Fibroblast of skin of abdomen (primary cell): ENCODE results near the gene CTAGE1.
A peak's percentile ranks its signal among the peaks of the same experiment; 100 is the strongest.

Source experiments
- DNase-seq: peaks from one replicate; pipeline ENCODE4 v3.0.0-alpha.2; 2013

Gene CTAGE1

DNA sequence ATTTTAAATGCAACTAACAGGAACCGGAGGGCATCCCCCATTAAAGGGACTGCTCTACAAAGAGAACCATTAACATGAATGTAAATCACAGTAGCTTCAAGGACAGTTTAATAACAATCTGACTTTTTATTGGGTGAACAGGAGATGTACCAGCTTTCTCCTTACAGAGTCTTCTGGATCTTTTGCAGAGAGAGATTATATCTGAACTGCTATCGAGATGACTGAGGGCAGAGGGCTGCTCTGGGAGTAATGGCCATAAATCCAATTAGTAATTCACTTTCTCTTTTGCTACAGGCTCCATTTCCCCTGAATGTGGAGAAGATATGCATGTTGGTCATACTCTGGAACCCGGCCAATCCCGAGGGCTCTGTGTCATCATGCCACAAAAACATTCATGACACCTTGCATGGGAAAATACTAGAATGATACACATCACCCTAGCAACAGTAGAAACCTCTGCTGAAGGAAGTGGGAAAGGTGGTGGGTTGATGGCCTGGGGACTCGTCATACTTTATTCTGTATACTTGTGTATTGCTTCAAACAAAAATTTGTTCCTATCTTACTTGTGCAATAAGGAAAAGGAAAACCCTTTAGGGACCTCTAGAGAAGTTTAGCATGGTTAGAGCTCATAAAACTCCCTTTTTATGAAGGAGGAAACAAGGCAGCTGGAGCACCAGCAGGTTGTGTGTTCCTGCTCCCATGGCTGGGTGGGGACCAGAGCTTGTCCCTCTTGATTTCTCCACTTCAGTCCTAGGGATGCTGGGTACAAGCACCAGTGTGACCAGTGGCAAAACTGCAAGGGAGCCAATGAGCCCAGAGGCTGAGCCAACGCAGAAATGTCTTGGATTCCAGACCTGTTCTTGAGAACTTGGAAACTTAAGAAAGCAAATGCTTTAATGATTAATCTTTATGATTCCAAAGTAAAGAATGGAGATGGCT lies 26.0 kb downstream of the CTAGE1 start:
- peak; percentile 84 for DNase-seq

DNA sequence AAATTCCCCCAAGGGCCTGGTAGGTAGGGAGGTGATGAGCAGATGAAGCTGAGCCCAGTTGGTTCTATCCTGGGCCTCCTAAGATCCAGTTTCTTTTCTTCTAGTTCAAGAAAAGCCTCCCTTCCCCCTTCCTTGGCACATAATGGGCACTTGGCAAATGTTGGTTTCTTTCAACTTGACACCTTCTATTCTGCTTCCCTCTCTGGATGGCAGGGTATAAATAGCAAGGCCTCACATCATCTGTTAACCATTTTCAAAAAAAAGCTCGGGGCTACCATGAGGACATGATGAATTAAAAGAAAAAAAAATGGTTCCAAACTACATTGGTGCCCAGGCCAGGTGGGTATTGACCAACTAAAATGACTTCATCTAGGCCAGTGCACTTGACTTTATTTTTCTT lies 29.9 kb downstream of the CTAGE1 start:
- DNase-seq: no peak

DNA sequence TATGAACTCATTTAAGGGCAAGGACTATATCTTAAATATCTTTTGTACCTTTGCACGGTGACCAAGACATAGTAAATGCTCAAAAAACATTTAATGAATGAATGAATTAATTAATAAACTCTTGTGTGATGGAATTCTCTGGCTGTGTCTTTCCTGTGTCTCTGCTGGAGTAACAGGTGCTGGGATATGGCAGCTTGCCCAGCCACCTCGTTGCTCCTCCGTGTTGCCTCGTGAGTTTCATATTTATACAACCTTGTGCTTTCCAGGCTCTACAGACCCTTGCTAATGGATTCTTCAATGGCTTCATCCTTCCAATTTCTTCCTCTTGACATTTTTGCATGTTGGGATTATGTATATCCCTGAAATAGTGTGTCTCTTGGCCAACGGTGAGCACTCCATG lies 30.4 kb downstream of the CTAGE1 start:
- no peak for DNase-seq

DNA sequence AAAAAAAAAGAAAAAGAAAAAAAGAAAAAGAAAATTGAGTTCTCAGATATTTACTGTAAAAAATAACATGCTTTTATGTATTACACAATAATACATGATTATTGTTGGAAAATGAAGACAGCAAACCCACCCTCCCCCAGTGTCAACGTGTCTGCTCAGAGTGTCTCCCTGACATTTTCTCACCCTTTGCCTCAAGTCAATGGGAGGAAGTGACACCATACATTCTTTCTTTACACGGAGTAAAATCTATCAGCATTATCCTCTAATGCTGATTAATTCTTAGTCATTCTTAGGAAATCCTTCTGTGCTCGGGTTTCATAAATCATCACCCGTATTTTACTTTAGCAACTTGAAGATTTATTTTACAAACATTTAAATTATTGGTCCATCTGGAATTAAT lies 32.0 kb downstream of the CTAGE1 start:
- DNase-seq: peak; percentile 92

DNA sequence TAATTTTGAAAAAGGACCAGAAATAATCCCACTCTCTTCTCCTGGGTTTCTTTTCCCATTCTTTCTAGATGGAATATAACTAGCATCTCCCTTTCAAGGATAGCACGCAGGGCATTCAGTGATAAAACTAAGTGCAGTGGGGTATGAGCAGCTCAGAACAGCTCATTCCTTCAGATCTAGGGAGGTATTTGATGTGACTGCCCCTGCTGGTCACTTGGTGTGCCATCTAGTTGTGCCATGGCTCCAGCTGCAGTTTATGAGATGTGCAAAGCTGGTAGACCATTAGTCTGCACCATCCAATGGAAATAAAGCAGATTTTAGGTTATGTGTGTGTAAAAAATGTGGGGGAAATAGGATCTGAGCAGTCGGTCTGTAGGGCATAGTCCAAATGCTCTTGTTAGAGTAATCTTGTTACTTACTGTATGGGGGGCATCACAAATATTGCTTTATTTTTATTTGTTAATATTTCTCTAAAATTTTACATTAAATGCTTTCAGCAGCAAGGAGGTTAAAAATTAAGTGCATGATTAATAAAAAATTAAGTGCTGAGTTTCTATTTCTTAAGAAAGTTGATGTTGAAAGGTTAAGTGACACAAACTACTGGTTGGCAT lies 38.9 kb downstream of the CTAGE1 start:
- DNase-seq: no peak

DNA sequence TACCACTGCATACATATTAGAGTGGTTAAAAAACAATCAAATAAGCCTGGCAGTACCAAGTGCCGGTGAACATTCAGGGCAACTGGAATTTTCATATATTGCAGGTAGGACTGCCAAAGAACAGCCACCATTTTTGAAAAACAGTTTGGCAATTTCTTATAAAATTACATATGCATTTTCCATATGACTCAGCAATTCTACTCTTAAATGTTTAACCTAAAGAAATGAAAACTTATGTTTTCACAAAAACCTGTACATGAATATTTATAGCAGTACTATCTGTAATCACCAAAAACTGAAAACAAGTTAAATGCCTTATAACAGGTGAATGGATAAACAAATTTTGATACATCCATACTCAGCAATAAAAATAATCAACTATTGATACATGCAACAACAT lies 39.9 kb downstream of the CTAGE1 start:
- no peak for DNase-seq

DNA sequence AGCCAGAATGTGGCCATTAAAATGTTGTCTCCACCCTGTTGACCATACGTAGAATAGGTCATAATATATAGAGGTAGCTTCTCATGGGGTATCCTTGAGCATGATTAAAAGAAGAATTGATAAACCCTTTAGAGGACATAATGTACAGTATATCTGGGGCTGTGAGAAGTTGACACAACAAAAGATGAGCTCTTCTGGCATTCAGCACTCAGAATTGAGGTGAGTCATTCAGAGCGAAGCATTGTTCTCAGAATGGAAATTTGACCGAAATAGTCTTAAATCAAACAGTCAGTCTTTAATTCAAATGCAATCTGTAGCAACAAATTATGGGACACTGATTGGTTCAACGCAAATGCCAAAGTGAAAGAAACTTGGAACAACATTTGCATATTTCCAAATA lies 47.3 kb downstream of the CTAGE1 start:
- no peak for DNase-seq

DNA sequence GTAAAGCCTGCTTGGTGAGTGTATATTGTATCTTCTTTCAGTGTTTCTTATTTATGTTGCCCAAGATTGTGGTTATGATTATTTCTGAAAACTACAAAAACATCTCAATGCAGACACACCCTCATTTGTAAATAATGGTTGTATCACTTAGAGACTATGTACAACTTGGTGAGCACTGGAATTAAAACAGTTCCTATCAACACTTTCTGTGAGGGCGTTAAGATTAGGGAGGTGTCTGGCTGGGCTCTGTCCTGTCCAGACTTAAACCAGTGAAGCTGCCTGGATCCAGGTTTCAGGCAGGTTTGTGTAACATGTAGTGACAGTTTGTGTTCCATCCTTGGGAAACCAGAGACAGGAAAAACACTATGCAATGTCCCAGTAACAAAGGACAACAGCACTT lies 49.7 kb downstream of the CTAGE1 start:
- DNase-seq: no peak

DNA sequence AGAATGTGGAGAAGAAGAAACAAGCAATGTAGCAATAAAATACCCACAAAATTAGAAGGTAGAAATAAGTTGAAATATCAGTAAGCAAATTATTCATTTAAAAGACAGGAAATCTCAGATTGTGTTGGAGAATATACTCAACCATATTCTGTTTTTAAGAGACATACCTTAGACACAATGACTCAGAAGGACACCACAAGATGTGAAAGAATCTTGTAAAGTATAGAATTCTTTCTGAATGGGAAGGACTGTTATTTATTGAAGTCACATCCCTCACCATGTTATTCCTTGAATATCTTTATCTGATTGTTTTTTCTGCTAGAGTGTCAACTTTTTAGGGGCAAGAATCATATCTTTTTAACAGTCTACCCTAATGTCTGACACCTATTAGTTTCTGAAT lies 50.4 kb downstream of the CTAGE1 start:
- DNase-seq: no peak

DNA sequence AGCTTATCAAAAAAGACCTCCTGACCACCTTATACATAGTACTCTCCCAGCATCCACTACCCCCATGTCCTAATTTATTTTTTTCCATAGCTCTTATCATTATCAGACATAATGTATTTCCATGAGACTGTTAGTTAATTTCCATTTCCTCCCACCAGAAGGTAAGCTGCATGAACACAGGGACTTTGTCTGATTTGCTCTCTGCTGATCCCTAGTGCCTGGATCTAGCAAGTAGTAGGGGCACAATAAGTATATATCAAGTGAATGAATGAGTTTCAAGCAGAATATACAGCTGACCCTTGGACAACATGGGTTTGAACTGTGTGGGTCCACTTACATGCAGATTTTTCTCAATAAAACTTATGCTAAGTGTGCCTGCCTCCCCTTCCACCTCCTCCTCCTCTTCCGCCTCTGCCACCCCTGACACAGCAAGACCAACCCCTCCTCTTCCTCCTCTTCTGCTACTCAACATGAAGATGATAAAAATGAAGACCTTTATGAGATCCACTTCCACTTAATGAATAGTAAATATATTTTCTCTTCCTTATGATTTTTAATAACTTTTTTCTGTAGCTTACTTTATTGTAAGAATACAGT lies 53.8 kb downstream of the CTAGE1 start:
- no peak for DNase-seq
